Measurements from ENCODE around the gene TDRD7.

The TDRD7 gene

GRCh38 chr9:97507428-97507984 lies 95.6 kb downstream of the TDRD7 start:
- no peak for DNase-seq

DNA sequence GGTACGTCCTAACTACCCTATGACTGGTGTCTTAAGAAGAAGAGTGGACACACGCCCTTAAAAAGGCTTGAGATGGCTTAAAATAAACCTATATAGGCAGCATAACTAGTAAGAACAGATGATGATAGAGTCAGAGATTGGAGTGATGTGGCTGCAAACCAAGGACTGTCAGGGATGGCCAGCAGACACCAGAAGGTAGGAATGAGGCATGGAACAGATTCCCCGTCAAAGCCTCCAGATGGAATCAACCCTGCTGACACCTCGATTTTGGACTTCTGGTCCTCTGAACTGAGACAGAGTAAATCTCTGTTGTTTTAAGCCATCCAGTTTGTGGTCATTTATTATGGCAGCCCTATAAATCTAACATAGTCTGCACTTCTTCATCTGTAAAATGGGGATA lies 97.0 kb downstream of the TDRD7 start:
- DNase-seq: no peak

DNA sequence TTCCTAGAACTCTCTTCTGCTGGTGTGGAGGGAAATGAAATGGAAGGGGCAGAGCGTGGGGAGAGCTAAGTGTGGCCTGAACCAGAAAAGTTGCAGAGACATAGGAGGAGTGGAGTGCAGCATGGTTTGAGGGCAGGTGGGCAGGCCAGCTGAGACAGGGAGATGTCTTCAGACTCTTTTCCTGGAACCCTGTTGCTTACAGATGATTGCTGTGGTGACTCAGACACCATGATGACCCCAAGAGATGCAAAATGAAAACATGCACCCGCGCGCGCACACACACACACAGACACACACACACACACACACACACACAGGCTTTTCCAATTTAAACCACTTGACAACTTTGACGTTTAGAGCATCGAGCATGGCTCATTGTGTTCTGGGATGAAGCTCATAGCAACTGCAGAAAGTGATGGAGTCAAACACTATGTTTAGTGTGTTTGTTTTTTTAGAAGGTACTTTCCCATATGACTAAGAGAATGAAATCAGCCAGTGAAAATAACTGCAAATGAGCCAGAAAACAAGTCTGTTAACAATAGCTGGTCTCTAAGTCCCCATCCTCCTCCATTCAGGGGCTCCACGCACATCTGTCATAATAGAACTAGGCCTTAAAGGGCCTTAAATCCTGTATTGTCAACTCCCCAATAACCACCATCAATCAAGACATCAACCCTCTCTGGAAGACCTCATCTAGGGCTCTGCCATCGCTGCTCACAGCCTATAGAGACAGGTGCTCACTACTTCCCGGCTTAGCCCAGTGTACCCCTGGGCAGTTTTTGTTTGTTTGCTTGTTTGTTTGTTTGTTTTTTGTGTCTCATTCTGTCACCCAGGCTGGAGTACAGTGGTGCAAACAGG lies 99.1 kb downstream of the TDRD7 start:
- DNase-seq: no peak

GRCh38 chr9:97511655-97512427 lies 99.9 kb downstream of the TDRD7 start:
- no peak for DNase-seq

- no peak for DNase-seq
Measured at GRCh38 chr9:97512966-97513560, 101.2 kb downstream of the TDRD7 start.

DNA sequence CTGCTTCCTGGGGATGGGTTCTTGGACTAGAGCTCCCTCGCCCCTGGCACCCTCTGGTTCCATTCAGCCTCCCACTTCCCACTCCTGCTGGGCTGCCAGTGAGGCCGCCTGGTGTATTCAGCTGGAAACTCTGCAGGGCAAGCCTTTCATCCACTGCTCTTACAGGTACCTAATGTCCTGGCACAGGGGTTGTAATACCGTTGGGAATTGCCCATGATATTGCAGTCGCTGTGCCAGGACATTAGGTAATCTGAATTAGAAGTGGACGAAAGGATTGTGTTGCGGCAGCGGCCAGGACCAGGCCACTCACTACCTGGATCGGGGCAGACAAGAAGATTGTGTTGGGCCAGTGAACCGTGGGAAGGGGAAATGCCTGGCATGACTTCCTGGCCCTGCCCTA lies 102.6 kb downstream of the TDRD7 start:
- DNase-seq: no peak

DNA sequence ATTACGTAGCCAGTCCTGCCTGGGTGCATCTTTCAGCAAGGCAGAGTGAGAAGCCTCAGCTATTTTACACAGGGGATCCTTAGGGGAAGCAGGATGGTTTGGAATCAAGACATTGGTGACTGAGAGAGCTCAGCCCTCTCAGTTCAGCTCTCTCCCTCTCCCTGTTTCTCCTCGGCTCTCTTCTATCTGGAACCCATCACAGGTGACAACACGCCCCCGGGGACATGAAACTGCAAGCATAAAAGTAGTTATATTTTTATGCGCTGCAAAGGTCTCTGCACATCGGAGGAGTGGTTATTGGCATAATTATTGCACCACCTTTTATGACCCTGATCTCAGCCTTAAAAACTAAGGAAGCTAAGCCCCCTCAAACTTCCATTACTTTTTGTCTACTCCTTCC lies 103.8 kb downstream of the TDRD7 start:
- no peak for DNase-seq

GRCh38 chr9:97516111-97516510 lies 104.2 kb downstream of the TDRD7 start:
- DNase-seq: no peak

GRCh38 chr9:97517331-97518089 lies 105.6 kb downstream of the TDRD7 start:
- DNase-seq: no peak

- no peak for DNase-seq
Measured at GRCh38 chr9:97518166-97518908, 106.4 kb downstream of the TDRD7 start.

GRCh38 chr9:97518909-97519307 lies 107.0 kb downstream of the TDRD7 start:
- no peak for DNase-seq

DNA sequence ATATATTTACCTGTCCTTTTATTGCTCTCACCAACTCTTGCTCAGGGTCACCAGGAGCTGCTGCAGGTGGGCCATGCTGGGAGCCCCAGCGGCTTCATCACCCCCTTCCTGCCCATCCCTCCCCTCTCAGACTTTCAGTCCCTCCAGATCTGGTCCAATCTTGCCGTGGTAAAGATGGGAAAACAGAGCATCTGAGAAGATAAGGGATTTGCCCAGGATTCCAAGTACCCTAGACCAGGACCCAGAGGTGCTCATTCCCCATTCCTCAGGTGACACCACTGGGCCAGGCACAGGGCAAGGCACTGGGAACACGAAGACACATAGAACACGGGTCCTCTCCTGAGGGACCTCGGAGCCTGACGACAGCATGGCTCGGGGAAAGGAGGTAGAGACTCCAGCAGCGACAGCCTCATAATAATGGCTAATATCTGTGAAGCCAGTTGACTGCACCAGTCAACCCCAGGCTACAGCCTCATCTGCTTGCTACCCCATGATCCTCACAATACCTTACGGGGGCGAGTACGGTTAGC lies 107.6 kb downstream of the TDRD7 start:
- DNase-seq: no peak

GRCh38 chr9:97521576-97522333 lies 109.9 kb downstream of the TDRD7 start:
- DNase-seq: no peak

DNA sequence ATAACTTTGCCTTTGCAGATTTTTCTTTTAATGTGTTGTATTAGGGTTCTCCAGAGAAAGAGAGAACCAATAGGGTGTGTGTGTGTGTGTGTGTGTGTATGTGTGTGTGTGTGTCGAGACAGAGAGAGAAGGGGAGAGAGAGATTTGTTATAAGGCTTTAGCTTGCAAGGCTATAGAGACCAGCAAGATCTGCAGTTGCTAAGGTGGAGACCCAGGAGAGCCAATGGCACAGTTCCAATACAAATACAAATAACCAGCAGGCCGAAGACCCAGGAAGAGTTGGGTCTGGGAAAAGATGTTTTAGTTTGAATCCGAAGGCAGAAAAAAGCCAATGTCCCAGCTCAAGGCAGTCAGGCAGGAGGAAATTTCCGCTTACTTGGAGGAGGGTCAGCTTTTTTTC lies 112.5 kb downstream of the TDRD7 start:
- no peak for DNase-seq

- DNase-seq: no peak
Measured at GRCh38 chr9:97525451-97525850, 113.6 kb downstream of the TDRD7 start.

- DNase-seq: no peak
Measured at GRCh38 chr9:97526895-97527575, 115.1 kb downstream of the TDRD7 start.

DNA sequence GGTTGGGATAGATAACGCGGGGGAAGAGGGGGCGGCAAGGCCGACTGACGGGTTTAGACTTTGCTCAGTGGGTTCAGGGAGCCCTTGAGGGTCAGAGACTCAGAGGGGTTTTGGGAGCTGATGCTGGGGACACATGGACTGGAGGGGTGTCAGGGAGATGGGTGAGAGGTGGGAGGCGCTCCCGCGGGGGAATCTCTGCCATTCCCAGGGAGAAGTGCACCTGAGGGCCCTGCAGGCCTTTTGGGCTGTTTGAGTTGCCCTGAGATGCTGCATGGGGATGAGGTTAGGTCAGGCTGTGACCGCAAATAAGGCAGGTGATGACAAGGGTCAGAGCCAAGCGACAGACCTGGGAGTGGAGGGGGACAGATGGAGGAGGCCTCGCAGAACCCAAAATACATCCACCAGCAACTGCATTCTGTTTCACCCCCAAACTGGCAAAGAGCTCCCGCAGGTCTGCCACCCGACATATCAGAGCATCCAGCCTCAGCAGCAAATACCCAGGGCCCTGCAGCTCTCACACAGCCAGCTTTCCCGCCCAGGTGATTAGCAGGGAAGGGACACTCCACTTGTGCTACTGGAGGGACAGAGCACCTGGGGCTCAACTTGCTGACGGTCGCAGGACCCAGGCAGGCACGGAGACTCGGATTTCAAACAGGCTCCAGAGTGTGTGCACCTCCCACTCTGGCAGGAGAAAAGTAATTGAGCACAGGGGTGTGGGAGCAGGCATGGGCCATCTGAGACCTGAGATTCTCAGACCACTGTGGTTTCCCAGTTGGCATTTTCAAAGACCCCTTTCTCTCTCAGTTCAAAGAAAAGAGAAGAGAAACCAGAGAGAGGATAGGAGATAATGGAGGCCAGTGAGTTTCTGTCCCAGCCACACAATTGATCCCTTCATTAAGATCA lies 116.0 kb downstream of the TDRD7 start:
- DNase-seq: no peak

DNA sequence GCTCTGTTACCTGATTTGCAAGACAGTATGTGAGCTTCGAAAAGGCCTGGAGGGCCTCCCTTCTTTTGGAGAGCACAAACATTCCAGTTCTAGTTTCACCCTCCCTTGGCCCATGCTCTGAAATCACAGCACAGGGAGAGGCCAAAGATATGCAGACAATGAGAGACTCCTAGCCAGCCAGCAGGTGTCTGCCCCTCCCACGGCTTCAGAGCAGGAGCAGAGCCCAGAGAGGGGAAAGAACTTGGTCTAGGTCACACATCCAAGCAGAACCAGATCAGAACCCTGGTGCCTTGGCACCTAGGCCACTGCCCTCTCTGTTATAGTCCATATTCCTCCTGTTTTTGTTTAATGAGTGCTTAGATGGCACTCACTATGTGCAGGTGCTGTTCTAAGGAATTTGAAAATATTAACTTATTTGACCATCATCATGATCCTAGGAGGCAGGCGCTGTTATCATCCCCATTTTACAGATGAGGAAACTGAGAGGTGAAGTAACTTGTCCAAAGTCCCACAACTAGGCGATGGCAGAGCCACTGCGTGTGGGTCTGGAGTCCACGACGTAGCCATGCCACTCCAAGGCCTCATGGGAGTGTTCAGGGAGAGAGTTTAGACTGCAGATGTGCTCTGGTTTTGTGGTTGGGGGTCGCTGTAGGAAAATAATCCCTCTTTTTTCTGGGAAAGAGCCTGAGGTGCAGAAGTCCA lies 116.8 kb downstream of the TDRD7 start:
- DNase-seq: no peak
